ENCODE results near the gene SLIT3. TPM values are rescaled to one million over a fixed set of nuclear protein-coding genes. Genes with fewer than 3 reads are reported as not detected.

SLIT3 gene
- polyA plus RNA-seq, 1 of the 3 experiments (the other 2 are of a cell fraction): 119 TPM

DNA sequence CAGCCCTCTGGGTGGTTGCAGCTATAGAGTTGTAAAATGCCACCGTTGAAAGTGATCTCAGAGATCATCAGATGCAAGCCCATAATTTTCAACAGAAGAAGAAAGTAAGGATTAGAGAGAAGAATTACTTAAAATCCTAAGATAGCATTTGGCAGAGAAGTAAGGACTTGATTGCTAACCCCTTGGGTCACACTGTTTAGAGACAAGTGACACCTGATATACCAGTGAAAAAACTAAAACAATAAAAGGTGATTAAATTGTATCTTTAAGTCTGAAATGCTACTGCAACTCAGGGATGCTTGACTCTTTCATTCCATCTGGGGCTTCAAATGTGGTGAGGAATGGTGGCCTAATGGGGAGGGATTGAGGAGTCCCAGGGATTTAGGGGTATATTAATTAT, 440.9 kb downstream of the SLIT3 start:
- no peak overlapping the region for H3K4me2 ChIP-seq
- no peaks in the 10 kb centered on the region for H3K27me3 ChIP-seq (ENCODE audit: insufficient read depth)
- H2AFZ ChIP-seq (ENCODE audit: low read depth): no peak overlapping the region
- no peaks in the 10 kb centered on the region for H4K20me1 ChIP-seq (ENCODE audit: insufficient read depth)
- H3K36me3 ChIP-seq (replicated peaks in 1 of 2; ENCODE audit: control insufficient read depth in 1 of 2, insufficient read depth in 2 of 2, low read length in 1 of 2): peaks cover 0 to 31% of the 10 kb centered on the region in 2 experiments
- no peaks in the 10 kb centered on the region for H3F3A ChIP-seq (replicated peaks; ENCODE audit: insufficient read depth)
- H3K9me3 ChIP-seq: no peaks in the 10 kb centered on the region
- no peak overlapping the region for H3K9ac ChIP-seq
- H3K4me1 ChIP-seq (ENCODE audit: control insufficient read depth in 1 of 2, insufficient read depth in 2 of 2, low read depth in 1 of 2, low read length in 1 of 2): peaks cover 0 to 20% of the 10 kb centered on the region in 2 experiments; a peak in 2 of 4 replicates
- H3K79me2 ChIP-seq (ENCODE audit: insufficient read depth): no peaks in the 10 kb centered on the region
- ChIA-PET POLR2A (interaction anchor here (0.6 to 1.2 kb wide), 2 partner anchors 15 to 1069 kb away, joined by 3 read pairs; no protein-coding TSS in a partner anchor), CTCF (no interaction called here)
- H3K9me2 ChIP-seq: no peaks in the 10 kb centered on the region
- TF ChIP-seq EP300 (IDR thresholded peaks at IDR 0.05; ENCODE audit: borderline replicate concordance in 1 of 2, low read depth in 1 of 2, low read length in 1 of 2) (no peak), RXRA (IDR thresholded peaks at IDR 0.05; ENCODE audit: borderline replicate concordance, low read depth) (no peak), CHD2 (IDR thresholded peaks at IDR 0.05; ENCODE audit: low read length, partially characterized antibody) (no peak), MEF2A (IDR thresholded peaks at IDR 0.05; ENCODE audit: borderline replicate concordance, low read depth) (no peak), FOXJ3 (CRISPR knock-in tag; IDR thresholded peaks at IDR 0.05) (no peak), RFX5 (IDR thresholded peaks at IDR 0.05; ENCODE audit: low read length) (no peak)
- TF ChIP-seq, protein P1, sequence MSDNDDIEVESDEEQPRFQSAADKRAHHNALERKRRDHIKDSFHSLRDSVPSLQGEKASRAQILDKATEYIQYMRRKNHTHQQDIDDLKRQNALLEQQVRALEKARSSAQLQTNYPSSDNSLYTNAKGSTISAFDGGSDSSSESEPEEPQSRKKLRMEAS (IDR thresholded peaks at IDR 0.05; ENCODE audit: low read depth): no peak
- TF ChIP-seq, protein P2, sequence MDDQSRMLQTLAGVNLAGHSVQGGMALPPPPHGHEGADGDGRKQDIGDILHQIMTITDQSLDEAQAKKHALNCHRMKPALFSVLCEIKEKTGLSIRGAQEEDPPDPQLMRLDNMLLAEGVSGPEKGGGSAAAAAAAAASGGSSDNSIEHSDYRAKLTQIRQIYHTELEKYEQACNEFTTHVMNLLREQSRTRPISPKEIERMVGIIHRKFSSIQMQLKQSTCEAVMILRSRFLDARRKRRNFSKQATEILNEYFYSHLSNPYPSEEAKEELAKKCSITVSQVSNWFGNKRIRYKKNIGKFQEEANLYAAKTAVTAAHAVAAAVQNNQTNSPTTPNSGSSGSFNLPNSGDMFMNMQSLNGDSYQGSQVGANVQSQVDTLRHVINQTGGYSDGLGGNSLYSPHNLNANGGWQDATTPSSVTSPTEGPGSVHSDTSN (IDR thresholded peaks at IDR 0.05): no peak
- TF ChIP-seq, protein P3, sequence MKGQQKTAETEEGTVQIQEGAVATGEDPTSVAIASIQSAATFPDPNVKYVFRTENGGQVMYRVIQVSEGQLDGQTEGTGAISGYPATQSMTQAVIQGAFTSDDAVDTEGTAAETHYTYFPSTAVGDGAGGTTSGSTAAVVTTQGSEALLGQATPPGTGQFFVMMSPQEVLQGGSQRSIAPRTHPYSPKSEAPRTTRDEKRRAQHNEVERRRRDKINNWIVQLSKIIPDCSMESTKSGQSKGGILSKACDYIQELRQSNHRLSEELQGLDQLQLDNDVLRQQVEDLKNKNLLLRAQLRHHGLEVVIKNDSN (IDR thresholded peaks at IDR 0.05; ENCODE audit: borderline replicate concordance, low read depth): no peak
- TF ChIP-seq, protein P4, sequence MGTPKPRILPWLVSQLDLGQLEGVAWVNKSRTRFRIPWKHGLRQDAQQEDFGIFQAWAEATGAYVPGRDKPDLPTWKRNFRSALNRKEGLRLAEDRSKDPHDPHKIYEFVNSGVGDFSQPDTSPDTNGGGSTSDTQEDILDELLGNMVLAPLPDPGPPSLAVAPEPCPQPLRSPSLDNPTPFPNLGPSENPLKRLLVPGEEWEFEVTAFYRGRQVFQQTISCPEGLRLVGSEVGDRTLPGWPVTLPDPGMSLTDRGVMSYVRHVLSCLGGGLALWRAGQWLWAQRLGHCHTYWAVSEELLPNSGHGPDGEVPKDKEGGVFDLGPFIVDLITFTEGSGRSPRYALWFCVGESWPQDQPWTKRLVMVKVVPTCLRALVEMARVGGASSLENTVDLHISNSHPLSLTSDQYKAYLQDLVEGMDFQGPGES (IDR thresholded peaks at IDR 0.05; ENCODE audit: low read depth, low read length): no peak
- WGBS (ENCODE audit: low lambda C conversion rate): 84% methylated on average over 1 of the region's 1 CpG
- DNase-seq: no peak
- no peak overlapping the region for H3K4me3 ChIP-seq (ENCODE audit: low read depth in 2 of 2, low read length in 1 of 2)
- no peak overlapping the region; a peak in 1 of 4 replicates for H3K27ac ChIP-seq (ENCODE audit: low read depth in 2 of 2, low read length in 1 of 2)

DNA sequence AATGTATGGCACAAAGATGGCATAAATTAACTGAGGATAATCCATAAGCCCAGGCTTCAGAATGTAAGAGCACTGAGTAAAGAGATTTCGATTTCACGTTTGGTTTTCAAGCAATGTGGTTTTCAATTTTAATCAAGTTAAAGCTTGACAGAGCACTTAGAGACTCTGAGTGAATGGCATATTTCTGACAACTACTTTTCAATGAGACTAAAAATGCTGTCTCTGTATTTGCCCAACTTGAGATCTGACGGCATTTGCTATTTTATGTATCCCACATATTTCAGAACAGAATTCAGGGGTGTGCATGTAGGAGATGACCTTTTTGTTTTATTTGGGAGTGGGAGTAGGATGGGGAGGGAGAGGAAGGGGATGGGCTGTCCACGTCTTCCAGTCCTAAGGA, 441.5 kb downstream of the SLIT3 start:
- CTCF ChIA-PET: interaction anchor here (0.9 kb wide), 1 partner anchor 21 kb away, joined by 3 read pairs; no protein-coding TSS in a partner anchor
- H3K9me3 ChIP-seq: no peaks in the 10 kb centered on the region
- no peak overlapping the region for H2AFZ ChIP-seq (ENCODE audit: low read depth)
- H3K4me2 ChIP-seq: no peak overlapping the region
- no peak for DNase-seq
- POLR2A ChIA-PET: no interaction called here
- 84% methylated on average over 4 of the region's 4 CpGs for WGBS (ENCODE audit: low lambda C conversion rate)
- H3K9ac ChIP-seq: no peak overlapping the region
- H3F3A ChIP-seq (replicated peaks; ENCODE audit: insufficient read depth): no peaks in the 10 kb centered on the region
- H3K27me3 ChIP-seq (ENCODE audit: insufficient read depth): no peaks in the 10 kb centered on the region
- no peaks in the 10 kb centered on the region for H3K9me2 ChIP-seq
- H3K27ac ChIP-seq (ENCODE audit: low read depth in 2 of 2, low read length in 1 of 2): no peak overlapping the region; a peak in 1 of 4 replicates
- no peaks in the 10 kb centered on the region for H3K79me2 ChIP-seq (ENCODE audit: insufficient read depth)
- peaks cover 0 to 37% of the 10 kb centered on the region in 2 experiments for H3K36me3 ChIP-seq (replicated peaks in 1 of 2; ENCODE audit: control insufficient read depth in 1 of 2, insufficient read depth in 2 of 2, low read length in 1 of 2)
- H4K20me1 ChIP-seq (ENCODE audit: insufficient read depth): no peaks in the 10 kb centered on the region
- H3K4me3 ChIP-seq (ENCODE audit: low read depth in 2 of 2, low read length in 1 of 2): no peak overlapping the region
- H3K4me1 ChIP-seq (ENCODE audit: control insufficient read depth in 1 of 2, insufficient read depth in 2 of 2, low read depth in 1 of 2, low read length in 1 of 2): peaks cover 0 to 25% of the 10 kb centered on the region in 2 experiments; a peak in 2 of 4 replicates
- TF ChIP-seq RCOR1 (IDR thresholded peaks at IDR 0.05; ENCODE audit: low read length): no peak
- TF ChIP-seq RXRA (IDR thresholded peaks at IDR 0.05; ENCODE audit: borderline replicate concordance, low read depth): no peak
- no peak for TF ChIP-seq ELF1 (IDR thresholded peaks at IDR 0.05)
- TF ChIP-seq TAF1 (IDR thresholded peaks at IDR 0.05; ENCODE audit: borderline replicate concordance, low read depth, low read length): no peak
- TF ChIP-seq, protein P3 (IDR thresholded peaks at IDR 0.05; ENCODE audit: borderline replicate concordance, low read depth): no peak
- TF ChIP-seq GATA2 (CRISPR knock-in tag; IDR thresholded peaks at IDR 0.05): no peak
- no peak for TF ChIP-seq SMC3 (IDR thresholded peaks at IDR 0.05; ENCODE audit: low read depth, low read length)
- TF ChIP-seq FOXM1 (IDR thresholded peaks at IDR 0.05; ENCODE audit: low read depth): no peak
- TF ChIP-seq, protein P4 (IDR thresholded peaks at IDR 0.05; ENCODE audit: low read depth, low read length): no peak
- TF ChIP-seq MXI1 (IDR thresholded peaks at IDR 0.05; ENCODE audit: low read depth, low read length): no peak
- no peak for TF ChIP-seq TEAD4 (IDR thresholded peaks at IDR 0.05; ENCODE audit: borderline replicate concordance, insufficient read depth)
- TF ChIP-seq RFX5 (IDR thresholded peaks at IDR 0.05; ENCODE audit: low read length): no peak
- TF ChIP-seq, protein P2 (IDR thresholded peaks at IDR 0.05): no peak
- no peak for TF ChIP-seq FOSL2 (IDR thresholded peaks at IDR 0.05; ENCODE audit: borderline replicate concordance, low read depth)
- TF ChIP-seq CHD2 (IDR thresholded peaks at IDR 0.05; ENCODE audit: low read length, partially characterized antibody): no peak
- TF ChIP-seq YY1 (IDR thresholded peaks at IDR 0.05; ENCODE audit: low read depth): no peak
- TF ChIP-seq SIN3A (IDR thresholded peaks at IDR 0.05; ENCODE audit: borderline replicate concordance, low read depth, low read length): no peak

Data from SK-N-SH (cell line).